HepG2 (cell line): ENCODE data around the gene DSCAM. TPM values are rescaled to one million over a fixed set of nuclear protein-coding genes. Genes with fewer than 3 reads are reported as not detected.

ENCODE experiments used
- ATAC-seq: fragments of 200-7000 bp; cut with Tn5 transposase; 3 replicates; pipeline ENCODE4 v1.9.1; 2020; ENCODE audit warnings: mild to moderate bottlenecking, moderate library complexity
- BruUV-seq: library from RNA; stranded (reverse); fragments of 400-500 nt; replicated peaks from 2 replicates; lab custom pipeline; 2021; lab: Mats Ljungman, UMichigan
- CTCF ChIA-PET: fragments of 300-600 bp; formaldehyde crosslinking; extraction: SDS; loops from one replicate; lab custom pipeline; 2021; ENCODE audit warnings: low total read pairs, inconsistent platforms, low intra/inter-chr PET ratio; lab: Yijun Ruan, JAX
- POLR2A ChIA-PET: fragments of 350-600 bp; sonication (Branson Sonifier 250); formaldehyde crosslinking; loops from one replicate; lab custom pipeline; 2020; ENCODE audit warnings: antibody characterized with exemption, inconsistent platforms; lab: Yijun Ruan, JAX
- DNase-seq: peaks from one replicate; pipeline ENCODE4 v3.0.0-alpha.2; 2015; ENCODE audit warnings: low spot score
- FAIRE-seq: peaks from 3 replicates; lab custom pipeline; 2011; peaks lifted over from hg19 to GRCh38; lab: Jason Lieb, UNC
- H2AFZ ChIP-seq: one replicate; pipeline ENCODE4 v1.6.1; 2011; ENCODE audit warnings: low read length, inconsistent platforms
- H3K27ac ChIP-seq: fragments of 300-600 bp; 3 replicates; pipeline ENCODE4 v1.8.0; 2011; ENCODE audit warnings: mixed run types, mild to moderate bottlenecking, mixed read lengths, low read length, inconsistent platforms; ENCODE audit not compliant: insufficient read depth; ENCODE audit errors: extremely low read length
- H3K27me3 ChIP-seq, 2 experiments: fragments of 200-600 bp in 1 of 2; 2 replicates in 1 of 2; 3 replicates in 1 of 2; pipeline versions ENCODE4 v1.6.0 to v1.8.0; 2011; ENCODE audit warnings: low read length in 2 of 2, mild to moderate bottlenecking in 2 of 2, moderate library complexity in 2 of 2, inconsistent platforms in 1 of 2; ENCODE audit not compliant: insufficient read depth in 2 of 2, control insufficient read depth in 1 of 2
- H3K36me3 ChIP-seq, 2 experiments: fragments of 200-600 bp in 1 of 2; replicated peaks in 1 of 2; 2 replicates in 1 of 2; 3 replicates in 1 of 2; pipeline versions ENCODE4 v1.5.1 to v1.8.0; 2011; ENCODE audit warnings: low read length in 2 of 2, inconsistent platforms in 1 of 2; ENCODE audit not compliant: insufficient read depth in 2 of 2, control insufficient read depth in 1 of 2
- H3K4me1 ChIP-seq: 2 replicates; pipeline ENCODE4 v1.5.1; 2012; ENCODE audit warnings: low read length, inconsistent platforms; ENCODE audit not compliant: insufficient read depth
- H3K4me2 ChIP-seq: 2 replicates; pipeline ENCODE4 v1.6.0; 2011; ENCODE audit warnings: low read depth, low read length, inconsistent platforms
- H3K4me3 ChIP-seq, 3 experiments: fragments of 200-600 bp in 1 of 3; sonication (generic), shearing (Covaris generic) in 1 of 3; replicated peaks in 1 of 3; 2 replicates each; pipeline ENCODE4 v1.5.1; 2011 to 2016; ENCODE audit warnings: low read length in 3 of 3, inconsistent platforms in 2 of 3, low read depth in 2 of 3, mild to moderate bottlenecking in 2 of 3, control low read depth in 1 of 3, mixed read lengths in 1 of 3; ENCODE audit not compliant: insufficient read depth in 1 of 3
- H3K79me2 ChIP-seq: one replicate; pipeline ENCODE4 v1.6.1; 2011; ENCODE audit warnings: low read length, inconsistent platforms; ENCODE audit not compliant: insufficient read depth
- H3K9ac ChIP-seq: 2 replicates; pipeline ENCODE4 v1.6.0; 2011; ENCODE audit warnings: mild to moderate bottlenecking, low read depth, low read length, inconsistent platforms; ENCODE audit not compliant: insufficient read depth
- H3K9me3 ChIP-seq: 2 replicates; pipeline ENCODE4 v1.5.1; 2012; ENCODE audit warnings: mild to moderate bottlenecking, low read length
- H4K20me1 ChIP-seq: 2 replicates; pipeline ENCODE4 v1.6.0; 2011; ENCODE audit warnings: inconsistent platforms, mild to moderate bottlenecking, low read length, moderate library complexity; ENCODE audit not compliant: insufficient read depth
- CHD4 ChIP-seq: fragments of 200-600 bp; sonication (generic); IDR thresholded peaks from 2 replicates; pipeline ENCODE4 v1.7.0; 2017; ENCODE audit warnings: mild to moderate bottlenecking, low read length, borderline replicate concordance
- MTF1 ChIP-seq: sonication (generic); formaldehyde crosslinking; IDR thresholded peaks from 2 replicates; pipeline ENCODE4 v1.5.0; 2020; ENCODE audit warnings: missing genetic modification reagents
- NFE2 ChIP-seq: sonication (generic); formaldehyde crosslinking; IDR thresholded peaks from 2 replicates; pipeline ENCODE4 v1.4.0; 2020; ENCODE audit warnings: missing genetic modification reagents
- RBM22 ChIP-seq: fragments of 200-400 bp; formaldehyde crosslinking; optimal IDR thresholded peaks from 2 replicates; pipeline ENCODE3; 2017; ENCODE audit warnings: mild to moderate bottlenecking, low read length, moderate library complexity
- SATB2 ChIP-seq: sonication (generic); formaldehyde crosslinking; IDR thresholded peaks from 2 replicates; pipeline ENCODE4 v1.5.0; 2020; ENCODE audit warnings: missing genetic modification reagents
- SKI ChIP-seq: fragments of 450-650 bp; IDR thresholded peaks from one replicate; pipeline ENCODE4 v1.6.1; 2018; ENCODE audit warnings: mild to moderate bottlenecking; ENCODE audit not compliant: partially characterized antibody
- SRSF4 ChIP-seq: fragments of 200-400 bp; formaldehyde crosslinking; IDR thresholded peaks from one replicate; pipeline ENCODE4 v1.6.1; 2018; ENCODE audit warnings: mild to moderate bottlenecking, low read depth, low read length, moderate library complexity; ENCODE audit not compliant: poor library complexity, severe bottlenecking
- ZC3H4 ChIP-seq: sonication (generic); formaldehyde crosslinking; IDR thresholded peaks from 2 replicates; pipeline ENCODE4 v1.4.0; 2020; ENCODE audit warnings: missing genetic modification reagents, borderline replicate concordance
- ZNF326 ChIP-seq: sonication (generic); formaldehyde crosslinking; IDR thresholded peaks from 2 replicates; pipeline ENCODE4 v1.4.0; 2020; ENCODE audit warnings: missing genetic modification reagents, borderline replicate concordance
- ZNF335 ChIP-seq: sonication (generic); formaldehyde crosslinking; IDR thresholded peaks from 2 replicates; pipeline ENCODE4 v1.4.0; 2020; ENCODE audit warnings: missing genetic modification reagents
- ZNF337 ChIP-seq: sonication (generic); formaldehyde crosslinking; IDR thresholded peaks from 2 replicates; pipeline ENCODE4 v1.5.1; 2020; ENCODE audit warnings: missing genetic modification reagents, low read depth, mild to moderate bottlenecking, borderline replicate concordance
- WGBS: methylation state at CpG from one replicate; pipeline ENCODE4 v1.1.6; 2017; ENCODE audit warnings: low lambda C conversion rate; 5-methylcytosine and 5-hydroxymethylcytosine counted together
- in situ Hi-C: cut with HindIII; loops from 2 replicates; pipeline ENCODE4 v1.10.0; 2017; ENCODE audit warnings: low pct_unique_long_range_greater_than_20kb; ENCODE audit not compliant: extremely low pct_ligation_motif_present
- intact Hi-C: fragments of 100-400 bp; cut with micrococcal nuclease; formaldehyde crosslinking; loops from one replicate; pipeline ENCODE4 v1.10.0; 2022; ENCODE audit not compliant: unreplicated experiment
- polyA plus RNA-seq, 8 experiments: library from polyadenylated mRNA; depleted of rRNA in 3 of 8; stranded (reverse) in 7 of 8; unstranded in 1 of 8; fragments of >200 nt; fragmentation: Illumina TruSeq in 4 of 8; extraction: Trizol in 4 of 8; gene quantifications; 2 replicates each; pipeline versions ENCODE4 v1.2.1 to v1.2.3, GENCODE V29; 2011 to 2016; ENCODE audit warnings: low read depth in 4 of 8, missing spikeins in 1 of 8, mixed read lengths in 1 of 8; ENCODE audit not compliant: insufficient read depth in 1 of 8
- total RNA-seq, 5 experiments: library from RNA; depleted of rRNA; stranded (reverse); fragments of >200 nt; fragmentation: Illumina TruSeq; extraction: Trizol; gene quantifications; 2 replicates each; pipeline ENCODE4 v1.2.3, GENCODE V29; 2016; ENCODE audit warnings: low read depth in 1 of 5
- TF ChIP-seq, protein P1 (sequence below): sonication (generic); formaldehyde crosslinking; IDR thresholded peaks from 2 replicates; pipeline ENCODE4 v1.5.1; 2020; ENCODE audit warnings: mild to moderate bottlenecking, missing genetic modification reagents, borderline replicate concordance
- TF ChIP-seq, protein P2 (sequence below): sonication (generic); formaldehyde crosslinking; IDR thresholded peaks from 2 replicates; pipeline ENCODE4 v1.4.0; 2020; ENCODE audit warnings: missing genetic modification reagents
- TF ChIP-seq, protein P3 (sequence below): sonication (generic); formaldehyde crosslinking; IDR thresholded peaks from 2 replicates; pipeline ENCODE4 v1.5.0; 2020; ENCODE audit warnings: missing genetic modification reagents

The DSCAM gene
- total and polyA plus RNA-seq, 2 of the 13 experiments (the other 11 are each of a cell fraction or from before 2014, with no cell fraction given) = not detected

DNA sequence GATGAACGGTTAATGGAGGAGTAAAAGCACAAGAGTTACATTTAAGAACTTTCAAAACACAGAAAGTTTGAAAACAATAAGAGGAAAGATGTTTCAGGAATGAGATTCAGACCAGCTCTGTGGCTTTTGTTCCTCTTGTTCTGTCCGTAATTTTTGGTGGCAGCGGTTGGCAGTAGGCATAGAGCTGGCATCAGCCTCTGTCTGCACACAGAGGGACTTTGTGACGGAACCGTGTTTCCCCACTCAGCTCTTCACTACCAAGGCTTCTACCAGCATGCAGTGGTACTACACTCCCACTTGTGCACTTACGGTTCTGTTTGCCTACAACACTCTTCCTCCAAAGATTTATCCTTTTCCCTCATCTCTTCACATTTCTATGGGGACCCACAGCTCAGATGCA is 212.8 kb downstream of the DSCAM start:
- H3K9me3 ChIP-seq = peaks cover 90% of the 10 kb centered on the region
- no peak overlapping the region for H3K4me2 ChIP-seq
- ChIA-PET POLR2A (no interaction called here), CTCF (no interaction called here)
- no peak for DNase-seq
- no peak for FAIRE-seq
- in situ Hi-C loops = no loop called here
- no TSS peak for BruUV-seq
- H3K79me2 ChIP-seq = no peaks in the 10 kb centered on the region
- no peak overlapping the region for H3K4me3 ChIP-seq
- no peaks in the 10 kb centered on the region for H3K4me1 ChIP-seq
- H2AFZ ChIP-seq = no peak overlapping the region
- ATAC-seq = no peak
- H4K20me1 ChIP-seq = no peaks in the 10 kb centered on the region
- no peak for TF ChIP-seq RBM22
- TF ChIP-seq ZNF326 (CRISPR knock-in tag) = no peak
- no peak for TF ChIP-seq ZC3H4 (CRISPR knock-in tag)
- TF ChIP-seq, protein P1, sequence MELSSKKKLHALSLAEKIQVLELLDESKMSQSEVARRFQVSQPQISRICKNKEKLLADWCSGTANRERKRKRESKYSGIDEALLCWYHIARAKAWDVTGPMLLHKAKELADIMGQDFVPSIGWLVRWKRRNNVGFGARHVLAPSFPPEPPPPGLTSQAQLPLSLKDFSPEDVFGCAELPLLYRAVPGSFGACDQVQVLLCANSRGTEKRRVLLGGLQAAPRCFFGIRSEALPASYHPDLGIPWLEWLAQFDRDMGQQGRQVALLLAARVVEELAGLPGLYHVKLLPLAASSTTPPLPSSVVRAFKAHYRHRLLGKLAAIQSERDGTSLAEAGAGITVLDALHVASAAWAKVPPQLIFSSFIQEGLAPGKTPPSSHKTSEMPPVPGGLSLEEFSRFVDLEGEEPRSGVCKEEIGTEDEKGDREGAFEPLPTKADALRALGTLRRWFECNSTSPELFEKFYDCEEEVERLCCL (CRISPR knock-in tag) = no peak
- no peak for TF ChIP-seq MTF1
- TF ChIP-seq, protein P2, sequence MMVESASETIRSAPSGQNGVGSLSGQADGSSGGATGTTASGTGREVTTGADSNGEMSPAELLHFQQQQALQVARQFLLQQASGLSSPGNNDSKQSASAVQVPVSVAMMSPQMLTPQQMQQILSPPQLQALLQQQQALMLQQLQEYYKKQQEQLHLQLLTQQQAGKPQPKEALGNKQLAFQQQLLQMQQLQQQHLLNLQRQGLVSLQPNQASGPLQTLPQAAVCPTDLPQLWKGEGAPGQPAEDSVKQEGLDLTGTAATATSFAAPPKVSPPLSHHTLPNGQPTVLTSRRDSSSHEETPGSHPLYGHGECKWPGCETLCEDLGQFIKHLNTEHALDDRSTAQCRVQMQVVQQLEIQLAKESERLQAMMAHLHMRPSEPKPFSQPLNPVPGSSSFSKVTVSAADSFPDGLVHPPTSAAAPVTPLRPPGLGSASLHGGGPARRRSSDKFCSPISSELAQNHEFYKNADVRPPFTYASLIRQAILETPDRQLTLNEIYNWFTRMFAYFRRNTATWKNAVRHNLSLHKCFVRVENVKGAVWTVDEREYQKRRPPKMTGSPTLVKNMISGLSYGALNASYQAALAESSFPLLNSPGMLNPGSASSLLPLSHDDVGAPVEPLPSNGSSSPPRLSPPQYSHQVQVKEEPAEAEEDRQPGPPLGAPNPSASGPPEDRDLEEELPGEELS (CRISPR knock-in tag) = no peak
- no peak for TF ChIP-seq ZNF337
- no peak for TF ChIP-seq SRSF4
- no peak for TF ChIP-seq SATB2 (CRISPR knock-in tag)
- no peak for TF ChIP-seq CHD4
- TF ChIP-seq SKI = no peak
- no peak for TF ChIP-seq NFE2
- TF ChIP-seq ZNF335 = no peak
- TF ChIP-seq, protein P3, sequence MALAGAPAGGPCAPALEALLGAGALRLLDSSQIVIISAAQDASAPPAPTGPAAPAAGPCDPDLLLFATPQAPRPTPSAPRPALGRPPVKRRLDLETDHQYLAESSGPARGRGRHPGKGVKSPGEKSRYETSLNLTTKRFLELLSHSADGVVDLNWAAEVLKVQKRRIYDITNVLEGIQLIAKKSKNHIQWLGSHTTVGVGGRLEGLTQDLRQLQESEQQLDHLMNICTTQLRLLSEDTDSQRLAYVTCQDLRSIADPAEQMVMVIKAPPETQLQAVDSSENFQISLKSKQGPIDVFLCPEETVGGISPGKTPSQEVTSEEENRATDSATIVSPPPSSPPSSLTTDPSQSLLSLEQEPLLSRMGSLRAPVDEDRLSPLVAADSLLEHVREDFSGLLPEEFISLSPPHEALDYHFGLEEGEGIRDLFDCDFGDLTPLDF (CRISPR knock-in tag) = no peak
- no peak overlapping the region for H3K27ac ChIP-seq
- H3K9ac ChIP-seq = no peak overlapping the region
- intact Hi-C loops = no loop called here
- 27% methylated on average over 6 of the region's 6 CpGs for WGBS
- no peaks in the 10 kb centered on the region for H3K36me3 ChIP-seq
- H3K27me3 ChIP-seq = no peaks in the 10 kb centered on the region
